ENCODE results near the gene C19orf18. TPM values are rescaled to one million over a fixed set of nuclear protein-coding genes. Genes with fewer than 3 reads are reported as not detected.
"Not testable (repeated sequence)": the region's sequence is repeated elsewhere in the genome, so short reads cannot be mapped to it uniquely, and the experiment has no call there.

C19orf18 gene
- total and polyA plus RNA-seq, 2 of the 4 experiments (the other 2 are of a cell fraction) = 0.15 TPM; not detected in 1

- H3K4ac ChIP-seq (ENCODE audit: low read depth, low read length) = peak within 1 kb of the TSS; percentile 46; the same call in 1 of the 2 replicates
- H3K27ac ChIP-seq (ENCODE audit: insufficient read depth, low read length) = peak within 1 kb of the TSS; percentile 59
- WGBS, 2 experiments (ENCODE audit: extremely low coverage in 2 of 2, insufficient read length in 1 of 2) = 1% methylated on average over 14 of the region's 51 CpGs; no CpG with 5 or more reads in 1 of the 2 experiments
- peak within 1 kb of the TSS; percentile 89 for H3K4me2 ChIP-seq (ENCODE audit: low read depth, low read length)
- H3K4me3 ChIP-seq (ENCODE audit: insufficient read depth, low read depth, low read length) = peak within 1 kb of the TSS; percentile 97
- BruUV-seq (replicated peaks); H4K91ac ChIP-seq (ENCODE audit: insufficient read depth, low read depth, low read length); in situ Hi-C loops (cut with MboI; ENCODE audit: low sequenced_read_pairs); H2BK15ac ChIP-seq (ENCODE audit: low read depth, low read length); H3K9me3 ChIP-seq (ENCODE audit: control insufficient read depth, insufficient read depth, low read length); H3K9me1 ChIP-seq (ENCODE audit: insufficient read depth, low read length); H3K18ac ChIP-seq (ENCODE audit: low read depth, low read length); dilution Hi-C loops (cut with HindIII; ENCODE audit: low sequenced_read_pairs, unreplicated experiment); intact Hi-C loops (cut with micrococcal nuclease); H4K20me1 ChIP-seq (ENCODE audit: insufficient read depth, low read length); H2AK5ac ChIP-seq (ENCODE audit: low read depth, low read length); H3K14ac ChIP-seq (replicated peaks; ENCODE audit: low read depth, low read length); H3K23ac ChIP-seq (ENCODE audit: low read depth, low read length); H3K4me1 ChIP-seq (ENCODE audit: control insufficient read depth, insufficient read depth, low read length); H2BK20ac ChIP-seq (ENCODE audit: low read depth, low read length); H2BK120ac ChIP-seq (ENCODE audit: low read depth, low read length); H3K27me3 ChIP-seq (ENCODE audit: control insufficient read depth, insufficient read depth, low read length): not testable (repeated sequence)
- H2AFZ ChIP-seq (replicated peaks; ENCODE audit: low read length, poor library complexity) = peak within 1 kb of the TSS; percentile 86
- H3K36me3 ChIP-seq (ENCODE audit: control insufficient read depth, insufficient read depth, low read length) = peaks cover 16% of the 10 kb centered on the region
- ATAC-seq (ENCODE audit: low read depth) = peak; percentile 99
- TF ChIP-seq MAZ (IDR thresholded peaks at IDR 0.05; ENCODE audit: borderline replicate concordance, low read depth, low read length) (0 out of 2 replicates have a peak, but pooled peaks have one; percentile 20), SMC3 (IDR thresholded peaks at IDR 0.05; ENCODE audit: low read depth, low read length) (0 out of 2 replicates have a peak, but pooled peaks have one; percentile 7), MXI1 (IDR thresholded peaks at IDR 0.05; ENCODE audit: borderline replicate concordance, low read depth, low read length) (peak; percentile 68; the same call in 1 of the 2 replicates), CTCF (conservative IDR thresholded peaks at IDR 0.05; ENCODE audit: low read depth, low read length) (peak; percentile 47)
- peak; percentile 96 for DNase-seq
- peak within 1 kb of the TSS; percentile 80 for H3K9ac ChIP-seq (ENCODE audit: low read depth, low read length)
- peak within 1 kb of the TSS in 1 of 2 experiments; percentile 74; a peak in 2 of 4 replicates for H4K8ac ChIP-seq (ENCODE audit: low read depth in 2 of 2, low read length in 2 of 2)
- H3K79me1 ChIP-seq (ENCODE audit: low read depth in 1 of 2, low read length in 2 of 2) = peaks cover 21 to 27% of the 10 kb centered on the region in 2 experiments
- CTCF ChIA-PET = interaction anchor here (0.6 kb wide), 3 partner anchors 30 to 528 kb away, joined by 3 to 4 read pairs (median 3); no protein-coding TSS in a partner anchor
- POLR2A ChIA-PET (ENCODE audit: unreplicated experiment) = interaction anchor here (0.6 kb wide), 1 partner anchor 253 kb away, joined by 4 read pairs; no protein-coding TSS in a partner anchor
- H4K5ac ChIP-seq (ENCODE audit: low read depth, low read length) = peak within 1 kb of the TSS; percentile 7; the same call in 1 of the 2 replicates
- H2AK9ac ChIP-seq (replicated peaks; ENCODE audit: low read depth, low read length, poor library complexity) = peak within 1 kb of the TSS; percentile 83
- H2BK5ac ChIP-seq (ENCODE audit: low read depth, low read length, poor library complexity, severe bottlenecking) = peak within 1 kb of the TSS; percentile 38
- H3K56ac ChIP-seq (ENCODE audit: extremely low read depth, insufficient read depth, low read length) = peak within 1 kb of the TSS; percentile 35; the same call in 1 of the 2 replicates
Observed at GRCh38 chr19:57916168-57916995, 58.0 kb downstream of the C19orf18 start, which contains the start of gene ZNF417. Gene ZNF417 (minus strand): TSS chr19:57916592. CDS start chr19:57916411, 181 bp downstream.

Data from IMR-90 (cell line).